H7 (cell line): ENCODE data around the gene CACNA1G. TPM values are rescaled to one million over a fixed set of nuclear protein-coding genes. Genes with fewer than 3 reads are reported as not detected.

Source experiments
- DNase-seq: peaks from one replicate; pipeline ENCODE4 v3.0.0; 2012
- H3K27me3 ChIP-seq: 2 replicates; pipeline ENCODE4 v1.6.0; 2011; ENCODE audit warnings: mild to moderate bottlenecking, low read length; ENCODE audit not compliant: control insufficient read depth, insufficient read depth
- H3K36me3 ChIP-seq: replicated peaks from 2 replicates; pipeline ENCODE4 v1.5.1; 2011; ENCODE audit warnings: low read length; ENCODE audit not compliant: control insufficient read depth, insufficient read depth
- H3K4me3 ChIP-seq: 2 replicates; pipeline ENCODE4 v1.5.1; 2011; ENCODE audit warnings: low read depth, mild to moderate bottlenecking, control low read depth, low read length, moderate library complexity; ENCODE audit not compliant: insufficient read depth
- total RNA-seq: library from RNA; depleted of rRNA; stranded (reverse); fragments of >200 nt; shearing (Covaris generic); gene quantifications from 2 replicates; pipeline ENCODE4 v1.2.3, GENCODE V29; 2014

CACNA1G gene
- total RNA-seq, 1 experiment from 2014 or later, result 1.9 TPM

DNA sequence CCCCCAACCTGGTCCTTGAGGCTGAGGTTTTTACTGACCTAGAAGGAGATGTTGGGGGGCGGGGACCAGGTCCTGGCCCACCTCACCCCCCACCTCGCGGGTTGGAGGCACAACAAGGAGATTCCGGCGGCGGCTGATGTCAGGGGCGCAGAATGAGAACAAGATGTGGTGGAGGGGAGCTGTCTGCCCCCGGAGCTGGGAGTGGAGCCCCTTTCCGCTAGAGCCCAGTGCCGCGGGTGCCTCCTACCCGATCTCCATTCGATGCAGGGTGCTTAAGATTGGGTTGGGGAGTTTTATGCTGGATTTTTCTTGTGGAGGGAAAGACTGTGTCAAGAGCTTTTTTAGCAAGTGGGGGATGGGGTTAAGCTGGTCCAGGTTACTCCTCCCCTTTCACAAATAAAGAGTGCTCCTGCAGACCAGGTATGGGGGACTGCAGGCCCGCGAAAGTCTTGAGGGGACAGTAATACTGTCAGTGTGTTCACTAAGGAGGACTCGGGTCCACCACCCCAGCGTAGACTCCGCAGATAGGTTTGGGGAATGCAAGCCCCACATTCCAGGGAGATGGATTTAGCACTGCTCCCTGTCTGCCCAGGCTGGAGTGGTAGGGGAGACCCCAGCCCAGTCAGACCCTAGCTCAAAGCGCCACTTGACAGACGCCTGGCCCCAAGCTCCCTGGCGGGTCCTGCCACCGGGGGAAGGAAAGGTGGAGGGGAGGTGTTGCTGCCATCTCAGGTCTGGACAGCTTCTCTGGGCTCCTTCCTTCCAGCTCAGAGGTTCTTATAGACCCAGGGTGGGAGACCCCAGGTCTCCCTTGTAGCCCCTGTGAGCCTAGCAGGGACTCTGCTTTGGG, 2.0 kb downstream of the CACNA1G start:
- no peaks in the 10 kb centered on the region for H3K36me3 ChIP-seq
- H3K27me3 ChIP-seq, result peaks cover 78% of the 10 kb centered on the region
- DNase-seq, result no peak
- H3K4me3 ChIP-seq, result peak overlapping the region; percentile 21

DNA sequence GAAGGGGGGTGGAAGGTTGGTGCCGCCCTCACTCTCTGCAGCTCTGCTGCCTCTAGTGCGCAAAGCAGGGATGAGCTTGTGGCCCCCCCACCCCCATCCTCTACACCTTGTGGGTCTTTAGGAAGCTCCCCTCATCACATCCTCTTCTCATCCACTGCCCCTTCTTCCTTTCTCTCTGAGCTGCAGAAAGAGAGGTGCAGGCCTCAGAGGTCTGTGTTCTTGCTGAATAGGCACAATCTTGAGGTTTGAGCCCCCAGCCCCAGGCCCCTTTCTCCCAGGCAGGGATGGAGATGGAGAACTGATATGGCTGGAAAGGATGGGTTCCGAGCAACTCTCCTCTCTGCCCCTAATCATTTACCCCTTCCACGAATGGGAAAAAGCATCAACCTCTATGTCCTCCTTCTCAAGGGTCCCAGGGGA, 2.6 kb downstream of the CACNA1G start:
- H3K4me3 ChIP-seq, result no peak overlapping the region
- H3K27me3 ChIP-seq, result peaks cover 74% of the 10 kb centered on the region
- H3K36me3 ChIP-seq, result no peaks in the 10 kb centered on the region
- no peak for DNase-seq

DNA sequence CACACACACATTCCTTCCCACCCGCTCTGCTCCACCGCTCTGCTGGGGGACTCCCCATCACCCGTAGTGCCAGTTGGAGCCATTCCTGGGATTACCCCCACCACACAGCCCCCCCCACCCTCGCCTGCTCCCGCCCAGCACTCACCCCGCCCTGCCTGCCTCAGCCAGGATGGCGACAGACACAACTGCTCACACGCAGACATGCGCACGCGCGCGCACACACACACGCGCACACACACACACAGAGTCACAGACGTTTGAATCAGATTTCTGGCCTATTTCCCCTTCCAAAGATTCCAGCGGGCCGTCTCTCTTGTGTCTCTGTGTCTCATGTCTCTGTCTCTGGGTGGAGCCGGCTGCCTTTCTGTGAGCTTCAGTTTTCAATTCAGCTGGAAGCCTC, 4.4 kb downstream of the CACNA1G start:
- Histone ChIP-seq H3K27me3 (peaks cover 59% of the 10 kb centered on the region), H3K4me3 (peak overlapping the region; percentile 12; the same call in 1 of the 2 replicates), H3K36me3 (no peaks in the 10 kb centered on the region)
- DNase-seq, result no peak

DNA sequence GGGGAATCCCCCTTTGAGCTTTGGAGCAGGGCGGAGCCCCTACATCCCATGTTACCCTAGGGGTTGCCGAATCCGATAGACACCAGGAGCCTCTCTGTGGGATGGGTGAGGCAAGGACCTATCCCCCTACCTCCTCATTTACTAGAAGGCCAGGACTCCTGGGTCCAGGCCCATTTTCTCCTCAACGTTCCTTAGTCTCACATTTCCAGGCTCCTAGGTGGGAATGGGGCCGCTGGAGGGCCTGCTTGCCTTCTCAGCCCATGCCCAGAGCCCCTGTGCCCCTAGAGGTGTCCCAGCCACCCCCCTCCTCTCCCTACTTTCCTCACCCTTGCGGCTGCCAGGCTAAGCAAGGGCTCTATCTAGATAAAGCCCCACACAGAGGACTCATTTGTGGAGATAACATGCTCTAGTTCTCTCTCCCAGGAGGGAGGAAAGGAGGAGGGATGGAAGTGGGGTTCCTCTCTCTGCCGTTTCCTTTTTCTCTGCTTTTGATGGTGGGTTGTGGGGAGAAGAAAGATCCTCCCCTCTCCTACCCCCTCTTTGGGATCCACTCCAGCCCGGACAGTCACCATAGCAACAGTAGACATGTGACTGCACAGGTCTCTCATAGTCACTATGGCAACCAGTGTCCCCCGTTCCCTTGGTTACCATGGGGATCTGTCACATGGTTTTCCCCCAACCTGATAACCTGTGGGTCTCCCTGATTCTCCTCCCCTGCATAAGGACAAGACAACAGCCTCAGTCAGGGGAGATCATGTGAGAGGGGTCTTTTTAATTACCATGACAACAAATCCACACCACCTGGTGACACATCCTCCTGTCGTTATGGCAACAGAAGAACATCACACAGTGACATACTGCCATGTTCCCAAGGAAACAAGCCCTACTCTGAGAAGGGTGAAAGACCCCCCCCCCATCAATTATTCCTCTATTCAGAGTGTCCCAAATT, 5.2 kb downstream of the CACNA1G start:
- Histone ChIP-seq H3K4me3 (no peak overlapping the region), H3K36me3 (no peaks in the 10 kb centered on the region), H3K27me3 (peaks cover 60% of the 10 kb centered on the region)
- peak; percentile 85 for DNase-seq

DNA sequence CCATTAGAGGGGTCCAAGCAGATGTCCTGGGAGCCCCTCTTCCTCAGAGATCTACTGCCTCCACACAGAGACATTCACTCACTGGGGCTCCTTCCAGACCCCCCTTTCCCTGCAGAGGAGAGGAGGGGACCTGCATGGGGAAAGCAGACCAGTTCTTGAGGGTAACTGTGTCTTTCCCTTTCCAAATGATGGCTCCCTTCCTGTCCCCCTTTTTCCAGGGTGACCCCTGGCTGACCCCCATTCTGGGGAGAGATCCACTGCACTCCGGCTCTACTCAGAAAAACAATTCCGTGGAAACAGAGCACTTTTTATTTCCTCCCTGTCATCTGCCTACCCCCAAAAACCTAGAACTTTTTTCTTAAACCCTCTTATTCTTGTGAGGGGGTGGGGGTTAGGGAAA, 6.4 kb downstream of the CACNA1G start:
- Histone ChIP-seq H3K27me3 (peaks cover 50% of the 10 kb centered on the region), H3K36me3 (no peaks in the 10 kb centered on the region), H3K4me3 (no peak overlapping the region)
- no peak for DNase-seq

DNA sequence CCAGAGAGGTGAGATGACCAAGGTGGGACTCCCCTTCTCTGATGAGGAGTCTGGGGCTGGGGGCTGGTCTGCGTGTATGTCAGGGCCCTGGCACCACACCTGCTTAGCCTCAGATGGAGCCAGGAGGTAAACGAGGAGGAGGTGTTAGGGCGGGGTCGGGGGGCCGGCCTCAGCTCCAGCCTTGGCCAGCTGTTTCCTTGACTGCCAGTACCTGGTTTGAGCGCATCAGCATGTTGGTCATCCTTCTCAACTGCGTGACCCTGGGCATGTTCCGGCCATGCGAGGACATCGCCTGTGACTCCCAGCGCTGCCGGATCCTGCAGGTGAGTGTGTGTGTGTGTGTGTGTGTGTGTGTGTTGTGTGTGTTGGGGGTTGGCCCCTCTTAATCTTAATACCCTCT, 8.1 kb downstream of the CACNA1G start:
- DNase-seq, result no peak
- H3K36me3 ChIP-seq, result no peaks in the 10 kb centered on the region
- peaks cover 32% of the 10 kb centered on the region for H3K27me3 ChIP-seq
- H3K4me3 ChIP-seq, result no peak overlapping the region

DNA sequence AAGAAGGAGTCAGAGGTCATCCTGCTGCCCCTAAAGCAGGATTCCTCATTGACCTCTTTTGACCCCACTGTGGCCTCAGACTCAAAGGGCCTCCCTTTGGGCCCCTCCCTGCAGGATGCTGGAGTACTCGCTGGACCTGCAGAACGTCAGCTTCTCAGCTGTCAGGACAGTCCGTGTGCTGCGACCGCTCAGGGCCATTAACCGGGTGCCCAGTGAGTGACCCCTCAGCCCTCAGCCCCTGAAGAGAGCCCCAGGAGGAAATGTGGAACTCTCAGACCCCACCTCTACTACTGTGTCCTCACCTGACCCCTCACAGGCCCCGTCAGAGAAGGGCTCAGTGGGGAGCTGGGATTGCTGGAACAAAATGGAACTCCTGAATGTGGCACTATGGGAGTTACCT, 9.1 kb downstream of the CACNA1G start:
- no peaks in the 10 kb centered on the region for H3K36me3 ChIP-seq
- H3K27me3 ChIP-seq, result peaks cover 23% of the 10 kb centered on the region
- DNase-seq, result no peak
- H3K4me3 ChIP-seq, result no peak overlapping the region

DNA sequence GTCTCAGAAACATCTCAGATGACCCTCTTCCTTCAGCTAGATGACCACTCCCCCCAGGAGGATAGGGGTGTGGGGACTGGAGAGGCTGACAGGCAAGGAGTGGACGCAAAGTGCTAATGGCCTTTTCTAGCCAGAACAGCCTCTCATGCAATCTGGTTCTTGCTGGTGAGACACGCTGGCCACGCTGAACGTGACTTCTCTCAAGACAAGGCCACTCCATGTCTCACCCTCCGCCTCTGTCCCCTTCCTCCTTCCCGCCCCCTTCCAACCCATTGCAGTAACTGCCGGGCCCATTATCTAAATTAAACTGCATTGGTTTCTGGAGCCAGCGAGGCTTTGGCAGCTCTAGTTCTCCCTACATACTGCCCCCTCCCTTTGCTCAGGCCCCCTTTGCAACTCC, 9.5 kb downstream of the CACNA1G start:
- no peaks in the 10 kb centered on the region for H3K36me3 ChIP-seq
- no peak overlapping the region for H3K4me3 ChIP-seq
- DNase-seq, result no peak
- peaks cover 19% of the 10 kb centered on the region for H3K27me3 ChIP-seq

DNA sequence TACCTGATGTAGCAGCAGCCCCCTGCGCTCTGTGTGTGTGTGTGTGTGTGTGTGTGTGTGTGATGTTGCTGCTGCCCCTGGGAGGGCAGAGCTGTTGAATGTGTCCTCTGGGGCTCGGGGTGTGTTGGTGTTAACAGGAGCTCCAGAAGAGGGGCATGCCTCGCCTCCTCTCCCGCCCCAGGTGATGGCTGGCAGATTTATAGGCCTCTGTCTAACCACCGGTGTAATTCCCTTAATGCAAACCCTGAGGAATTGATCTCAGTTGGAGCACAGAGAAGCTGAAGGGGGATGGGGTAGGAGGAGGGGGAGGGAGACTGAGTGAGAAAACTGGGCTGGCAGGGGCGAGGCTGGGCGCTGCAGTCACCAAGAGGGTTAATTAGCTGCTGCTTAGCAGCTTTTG, 10.0 kb downstream of the CACNA1G start:
- Histone ChIP-seq H3K36me3 (no peaks in the 10 kb centered on the region), H3K4me3 (no peak overlapping the region), H3K27me3 (peaks cover 14% of the 10 kb centered on the region)
- DNase-seq, result no peak

DNA sequence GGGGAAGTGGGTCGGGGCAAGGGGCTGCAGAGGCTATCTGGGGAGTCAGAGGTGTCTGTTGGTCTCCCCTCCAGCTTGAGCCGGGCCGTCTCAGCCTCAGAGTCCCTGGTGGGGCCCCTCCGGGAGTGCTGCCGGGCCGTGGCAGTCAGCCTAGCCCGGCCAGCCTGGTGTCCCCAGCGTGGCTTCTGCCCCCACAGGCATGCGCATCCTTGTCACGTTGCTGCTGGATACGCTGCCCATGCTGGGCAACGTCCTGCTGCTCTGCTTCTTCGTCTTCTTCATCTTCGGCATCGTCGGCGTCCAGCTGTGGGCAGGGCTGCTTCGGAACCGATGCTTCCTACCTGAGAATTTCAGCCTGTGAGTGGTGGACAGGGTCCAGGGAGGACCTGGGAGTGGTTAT, 11.2 kb downstream of the CACNA1G start:
- DNase-seq, result no peak
- H3K4me3 ChIP-seq, result no peak overlapping the region
- H3K27me3 ChIP-seq, result peaks cover 2% of the 10 kb centered on the region; the same call in 1 of the 2 replicates
- H3K36me3 ChIP-seq, result no peaks in the 10 kb centered on the region

DNA sequence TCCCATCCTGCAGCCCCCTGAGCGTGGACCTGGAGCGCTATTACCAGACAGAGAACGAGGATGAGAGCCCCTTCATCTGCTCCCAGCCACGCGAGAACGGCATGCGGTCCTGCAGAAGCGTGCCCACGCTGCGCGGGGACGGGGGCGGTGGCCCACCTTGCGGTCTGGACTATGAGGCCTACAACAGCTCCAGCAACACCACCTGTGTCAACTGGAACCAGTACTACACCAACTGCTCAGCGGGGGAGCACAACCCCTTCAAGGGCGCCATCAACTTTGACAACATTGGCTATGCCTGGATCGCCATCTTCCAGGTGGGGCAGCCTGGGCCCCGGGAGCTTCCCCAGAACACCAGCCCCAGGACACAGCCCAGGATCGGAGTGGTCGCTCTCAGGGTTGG, 12.0 kb downstream of the CACNA1G start:
- Histone ChIP-seq H3K36me3 (no peaks in the 10 kb centered on the region), H3K4me3 (no peak overlapping the region), H3K27me3 (peaks cover 2% of the 10 kb centered on the region; the same call in 1 of the 2 replicates)
- DNase-seq, result no peak

DNA sequence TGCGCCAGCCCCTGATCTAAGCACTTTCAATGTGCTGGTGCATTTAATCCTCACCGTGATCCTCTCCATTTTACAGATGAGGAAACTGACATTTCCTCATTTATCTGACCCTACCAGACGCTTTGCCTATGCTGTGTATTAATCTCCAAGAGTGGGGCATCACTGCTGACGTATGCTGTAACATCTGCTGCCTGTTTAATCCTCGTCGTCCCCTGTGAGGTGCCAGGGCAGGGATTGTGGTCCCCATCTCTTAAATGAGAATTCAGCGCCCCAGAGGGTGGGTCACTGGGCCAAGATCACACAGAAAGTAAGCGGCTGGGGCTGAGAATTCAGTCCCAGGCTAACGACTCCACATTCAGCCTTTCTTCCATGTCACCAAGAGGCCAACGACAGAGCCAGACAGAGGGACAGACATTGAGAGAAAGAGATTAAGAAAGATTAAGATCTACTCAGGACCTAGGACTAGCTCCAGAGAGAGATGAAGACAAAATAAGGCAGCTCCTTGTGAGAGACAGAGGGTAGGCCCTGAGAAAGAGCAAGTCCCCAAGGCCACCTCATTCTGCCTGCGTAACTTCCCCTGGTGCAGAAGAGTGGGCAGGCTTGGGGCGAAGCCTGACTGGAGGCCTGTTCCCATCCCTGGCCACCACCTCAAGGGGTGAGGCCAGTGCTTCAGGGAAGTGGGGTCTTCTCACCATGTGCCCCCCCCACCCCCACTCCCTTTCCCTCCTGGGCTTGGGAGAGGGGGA, 13.5 kb downstream of the CACNA1G start:
- Histone ChIP-seq H3K4me3 (no peak overlapping the region), H3K27me3 (peaks cover 2% of the 10 kb centered on the region; the same call in 1 of the 2 replicates), H3K36me3 (no peaks in the 10 kb centered on the region)
- no peak for DNase-seq

DNA sequence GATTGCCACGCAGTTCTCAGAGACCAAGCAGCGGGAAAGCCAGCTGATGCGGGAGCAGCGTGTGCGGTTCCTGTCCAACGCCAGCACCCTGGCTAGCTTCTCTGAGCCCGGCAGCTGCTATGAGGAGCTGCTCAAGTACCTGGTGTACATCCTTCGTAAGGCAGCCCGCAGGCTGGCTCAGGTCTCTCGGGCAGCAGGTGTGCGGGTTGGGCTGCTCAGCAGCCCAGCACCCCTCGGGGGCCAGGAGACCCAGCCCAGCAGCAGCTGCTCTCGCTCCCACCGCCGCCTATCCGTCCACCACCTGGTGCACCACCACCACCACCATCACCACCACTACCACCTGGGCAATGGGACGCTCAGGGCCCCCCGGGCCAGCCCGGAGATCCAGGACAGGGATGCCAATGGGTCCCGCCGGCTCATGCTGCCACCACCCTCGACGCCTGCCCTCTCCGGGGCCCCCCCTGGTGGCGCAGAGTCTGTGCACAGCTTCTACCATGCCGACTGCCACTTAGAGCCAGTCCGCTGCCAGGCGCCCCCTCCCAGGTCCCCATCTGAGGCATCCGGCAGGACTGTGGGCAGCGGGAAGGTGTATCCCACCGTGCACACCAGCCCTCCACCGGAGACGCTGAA, 15.2 kb downstream of the CACNA1G start:
- no peaks in the 10 kb centered on the region for H3K27me3 ChIP-seq
- peak; percentile 83 for DNase-seq
- no peaks in the 10 kb centered on the region for H3K36me3 ChIP-seq
- H3K4me3 ChIP-seq, result no peak overlapping the region

DNA sequence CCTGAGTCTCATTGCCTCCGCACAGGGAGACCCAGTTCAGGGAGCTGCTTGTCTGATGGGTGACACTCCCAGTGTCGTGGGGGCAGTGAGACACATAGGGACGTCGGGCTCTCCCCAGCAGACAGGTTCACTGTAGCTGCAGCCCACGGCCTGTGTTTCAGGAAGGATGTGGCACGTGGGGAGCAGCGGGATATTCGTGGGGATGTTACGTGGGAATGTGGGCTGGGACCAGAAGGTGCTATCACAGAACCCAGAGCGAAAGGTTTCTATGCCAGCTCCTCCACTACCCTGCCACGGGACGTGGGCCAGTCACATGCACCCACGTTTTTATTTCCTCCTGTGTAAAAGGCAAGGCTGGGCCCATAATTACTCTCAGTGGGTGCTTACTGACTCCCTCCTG, 16.3 kb downstream of the CACNA1G start:
- no peak for DNase-seq
- Histone ChIP-seq H3K27me3 (no peaks in the 10 kb centered on the region), H3K4me3 (no peak overlapping the region), H3K36me3 (no peaks in the 10 kb centered on the region)
